Measurements from ENCODE around the gene CEACAM6. TPM values are rescaled to one million over a fixed set of nuclear protein-coding genes. Genes with fewer than 3 reads are reported as not detected.

The CEACAM6 gene
- total and polyA plus RNA-seq, 9 of the 15 experiments (the other 6 are each of a cell fraction or from before 2014, with no cell fraction given), result 0.24 TPM; not detected in 8

DNA sequence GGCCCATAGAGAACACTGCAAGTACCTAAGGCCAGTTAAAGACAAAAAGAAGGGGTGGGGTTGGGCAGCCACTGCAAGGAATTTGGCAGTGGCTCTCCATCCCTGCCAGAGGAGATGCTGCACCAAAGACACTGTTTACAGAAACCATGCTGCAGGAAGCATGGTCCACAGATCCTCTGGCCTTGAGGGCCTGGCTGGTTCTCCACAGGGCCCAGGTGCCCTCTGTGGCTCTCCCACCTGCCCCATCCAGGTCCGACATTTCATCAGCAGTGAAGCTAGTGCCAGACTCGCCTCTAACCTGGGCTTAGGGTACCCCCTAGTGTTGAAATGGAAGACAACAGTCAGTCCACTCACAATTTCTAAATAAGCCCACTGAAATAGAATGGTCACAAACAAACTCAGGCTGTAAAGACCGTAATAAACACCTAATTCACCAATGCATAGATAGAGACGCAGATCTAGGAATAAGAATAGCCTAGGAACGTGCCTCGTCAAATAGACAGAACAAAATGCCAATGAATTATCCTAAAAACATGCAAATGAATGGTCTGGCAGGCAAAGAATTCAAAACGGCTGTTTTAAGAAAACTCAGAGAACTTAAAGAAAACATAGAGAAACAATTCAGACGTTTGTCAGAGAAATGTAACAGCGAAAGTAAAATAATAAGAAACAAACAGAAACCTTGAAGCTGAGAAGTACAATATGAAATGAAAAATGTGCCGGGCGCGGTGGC lies 65.8 kb downstream of the CEACAM6 start (continued):
- TF ChIP-seq, protein P1, sequence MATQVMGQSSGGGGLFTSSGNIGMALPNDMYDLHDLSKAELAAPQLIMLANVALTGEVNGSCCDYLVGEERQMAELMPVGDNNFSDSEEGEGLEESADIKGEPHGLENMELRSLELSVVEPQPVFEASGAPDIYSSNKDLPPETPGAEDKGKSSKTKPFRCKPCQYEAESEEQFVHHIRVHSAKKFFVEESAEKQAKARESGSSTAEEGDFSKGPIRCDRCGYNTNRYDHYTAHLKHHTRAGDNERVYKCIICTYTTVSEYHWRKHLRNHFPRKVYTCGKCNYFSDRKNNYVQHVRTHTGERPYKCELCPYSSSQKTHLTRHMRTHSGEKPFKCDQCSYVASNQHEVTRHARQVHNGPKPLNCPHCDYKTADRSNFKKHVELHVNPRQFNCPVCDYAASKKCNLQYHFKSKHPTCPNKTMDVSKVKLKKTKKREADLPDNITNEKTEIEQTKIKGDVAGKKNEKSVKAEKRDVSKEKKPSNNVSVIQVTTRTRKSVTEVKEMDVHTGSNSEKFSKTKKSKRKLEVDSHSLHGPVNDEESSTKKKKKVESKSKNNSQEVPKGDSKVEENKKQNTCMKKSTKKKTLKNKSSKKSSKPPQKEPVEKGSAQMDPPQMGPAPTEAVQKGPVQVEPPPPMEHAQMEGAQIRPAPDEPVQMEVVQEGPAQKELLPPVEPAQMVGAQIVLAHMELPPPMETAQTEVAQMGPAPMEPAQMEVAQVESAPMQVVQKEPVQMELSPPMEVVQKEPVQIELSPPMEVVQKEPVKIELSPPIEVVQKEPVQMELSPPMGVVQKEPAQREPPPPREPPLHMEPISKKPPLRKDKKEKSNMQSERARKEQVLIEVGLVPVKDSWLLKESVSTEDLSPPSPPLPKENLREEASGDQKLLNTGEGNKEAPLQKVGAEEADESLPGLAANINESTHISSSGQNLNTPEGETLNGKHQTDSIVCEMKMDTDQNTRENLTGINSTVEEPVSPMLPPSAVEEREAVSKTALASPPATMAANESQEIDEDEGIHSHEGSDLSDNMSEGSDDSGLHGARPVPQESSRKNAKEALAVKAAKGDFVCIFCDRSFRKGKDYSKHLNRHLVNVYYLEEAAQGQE (IDR thresholded peaks at IDR 0.05; ENCODE audit: borderline replicate concordance), result peak; percentile 49; the same call in 1 of the 2 replicates
- TF ChIP-seq, protein P1 (CRISPR knock-in tag; IDR thresholded peaks at IDR 0.05; ENCODE audit: low read depth), result no peak
- TF ChIP-seq PML (IDR thresholded peaks at IDR 0.05; ENCODE audit: low read length), result no peak
- TF ChIP-seq MAZ (CRISPR knock-in tag; conservative IDR thresholded peaks at IDR 0.05 in 1 of 2, IDR thresholded peaks at IDR 0.05 in 1 of 2), result no peak
- TF ChIP-seq, protein P2, sequence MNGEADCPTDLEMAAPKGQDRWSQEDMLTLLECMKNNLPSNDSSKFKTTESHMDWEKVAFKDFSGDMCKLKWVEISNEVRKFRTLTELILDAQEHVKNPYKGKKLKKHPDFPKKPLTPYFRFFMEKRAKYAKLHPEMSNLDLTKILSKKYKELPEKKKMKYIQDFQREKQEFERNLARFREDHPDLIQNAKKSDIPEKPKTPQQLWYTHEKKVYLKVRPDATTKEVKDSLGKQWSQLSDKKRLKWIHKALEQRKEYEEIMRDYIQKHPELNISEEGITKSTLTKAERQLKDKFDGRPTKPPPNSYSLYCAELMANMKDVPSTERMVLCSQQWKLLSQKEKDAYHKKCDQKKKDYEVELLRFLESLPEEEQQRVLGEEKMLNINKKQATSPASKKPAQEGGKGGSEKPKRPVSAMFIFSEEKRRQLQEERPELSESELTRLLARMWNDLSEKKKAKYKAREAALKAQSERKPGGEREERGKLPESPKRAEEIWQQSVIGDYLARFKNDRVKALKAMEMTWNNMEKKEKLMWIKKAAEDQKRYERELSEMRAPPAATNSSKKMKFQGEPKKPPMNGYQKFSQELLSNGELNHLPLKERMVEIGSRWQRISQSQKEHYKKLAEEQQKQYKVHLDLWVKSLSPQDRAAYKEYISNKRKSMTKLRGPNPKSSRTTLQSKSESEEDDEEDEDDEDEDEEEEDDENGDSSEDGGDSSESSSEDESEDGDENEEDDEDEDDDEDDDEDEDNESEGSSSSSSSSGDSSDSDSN (IDR thresholded peaks at IDR 0.05; ENCODE audit: borderline replicate concordance in 1 of 2, low read depth in 2 of 2, low read length in 2 of 2), result no peak
- TF ChIP-seq HMG20A (CRISPR knock-in tag; conservative IDR thresholded peaks at IDR 0.05), result no peak
- no peak for TF ChIP-seq ARNT (IDR thresholded peaks at IDR 0.05)
- no peak for TF ChIP-seq ZNF121 (CRISPR knock-in tag; conservative IDR thresholded peaks at IDR 0.05)
- TF ChIP-seq ZNF830 (CRISPR knock-in tag; IDR thresholded peaks at IDR 0.05), result no peak
- no peak for TF ChIP-seq ADNP (tag; IDR thresholded peaks at IDR 0.05)
- TF ChIP-seq SMC3 (conservative IDR thresholded peaks at IDR 0.05; ENCODE audit: insufficient read depth, low read depth, low read length), result 0 out of 2 replicates have a peak, but pooled peaks have one; percentile 38
- TF ChIP-seq, protein P3, sequence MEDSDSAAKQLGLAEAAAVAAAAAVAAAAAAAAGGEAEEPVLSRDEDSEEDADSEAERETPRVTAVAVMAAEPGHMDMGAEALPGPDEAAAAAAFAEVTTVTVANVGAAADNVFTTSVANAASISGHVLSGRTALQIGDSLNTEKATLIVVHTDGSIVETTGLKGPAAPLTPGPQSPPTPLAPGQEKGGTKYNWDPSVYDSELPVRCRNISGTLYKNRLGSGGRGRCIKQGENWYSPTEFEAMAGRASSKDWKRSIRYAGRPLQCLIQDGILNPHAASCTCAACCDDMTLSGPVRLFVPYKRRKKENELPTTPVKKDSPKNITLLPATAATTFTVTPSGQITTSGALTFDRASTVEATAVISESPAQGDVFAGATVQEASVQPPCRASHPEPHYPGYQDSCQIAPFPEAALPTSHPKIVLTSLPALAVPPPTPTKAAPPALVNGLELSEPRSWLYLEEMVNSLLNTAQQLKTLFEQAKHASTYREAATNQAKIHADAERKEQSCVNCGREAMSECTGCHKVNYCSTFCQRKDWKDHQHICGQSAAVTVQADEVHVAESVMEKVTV (CRISPR knock-in tag; IDR thresholded peaks at IDR 0.05), result 0 out of 2 replicates have a peak, but pooled peaks have one; percentile 17
- TF ChIP-seq, protein P4, sequence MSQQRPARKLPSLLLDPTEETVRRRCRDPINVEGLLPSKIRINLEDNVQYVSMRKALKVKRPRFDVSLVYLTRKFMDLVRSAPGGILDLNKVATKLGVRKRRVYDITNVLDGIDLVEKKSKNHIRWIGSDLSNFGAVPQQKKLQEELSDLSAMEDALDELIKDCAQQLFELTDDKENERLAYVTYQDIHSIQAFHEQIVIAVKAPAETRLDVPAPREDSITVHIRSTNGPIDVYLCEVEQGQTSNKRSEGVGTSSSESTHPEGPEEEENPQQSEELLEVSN (IDR thresholded peaks at IDR 0.05; ENCODE audit: borderline replicate concordance in 1 of 2, extremely low read depth in 1 of 2, insufficient read depth in 1 of 2, insufficient read length in 1 of 2, low read depth in 1 of 2, low read length in 1 of 2, poor library complexity in 1 of 2, severe bottlenecking in 1 of 2), result no peak
